HepG2 (cell line): ENCODE measurements around the gene B3GNT9. TPM values are rescaled to one million over a fixed set of nuclear protein-coding genes. Genes with fewer than 3 reads are reported as not detected.

Source experiments
- AKAP8 ChIP-seq: sonication (generic); formaldehyde crosslinking; IDR thresholded peaks from 2 replicates; pipeline ENCODE4 v1.5.1; 2020; ENCODE audit warnings: mild to moderate bottlenecking, missing genetic modification reagents
- CREB1 ChIP-seq, 2 experiments: fragments of 450-650 bp in 1 of 2; IDR thresholded peaks; 2 replicates each; pipeline ENCODE4 v1.6.1; 2016 to 2017; ENCODE audit warnings: control low read depth in 1 of 2, mild to moderate bottlenecking in 1 of 2, missing compliant biosample characterization in 1 of 2, missing genetic modification characterization in 1 of 2
- MIXL1 ChIP-seq: IDR thresholded peaks from 2 replicates; pipeline ENCODE4 v1.6.1; 2016
- MXD4 ChIP-seq: IDR thresholded peaks from 2 replicates; pipeline ENCODE4 v1.6.1; 2016; ENCODE audit warnings: mild to moderate bottlenecking, missing biosample characterization, missing genetic modification reagents
- NKX3-1 ChIP-seq: sonication (generic); formaldehyde crosslinking; IDR thresholded peaks from 2 replicates; pipeline ENCODE4 v1.5.0; 2020; ENCODE audit warnings: missing genetic modification reagents
- PLRG1 ChIP-seq: fragments of 450-650 bp; conservative IDR thresholded peaks from 2 replicates; pipeline ENCODE4 v1.6.1; 2016
- RCOR2 ChIP-seq: IDR thresholded peaks from 2 replicates; pipeline ENCODE4 v1.6.1; 2016; ENCODE audit warnings: missing biosample characterization, missing genetic modification reagents
- SALL1 ChIP-seq: sonication (generic); formaldehyde crosslinking; IDR thresholded peaks from 2 replicates; pipeline ENCODE4 v1.8.0; 2022; ENCODE audit warnings: mild to moderate bottlenecking, missing genetic modification reagents
- SIX1 ChIP-seq: sonication (generic); formaldehyde crosslinking; IDR thresholded peaks from 2 replicates; pipeline ENCODE4 v1.4.0; 2020; ENCODE audit warnings: missing genetic modification reagents, borderline replicate concordance
- SP1 ChIP-seq, 2 experiments: fragments of 450-650 bp in 1 of 2; sonication (generic) in 1 of 2; formaldehyde crosslinking in 1 of 2; IDR thresholded peaks; 2 replicates each; pipeline versions ENCODE4 v1.4.0 to v1.6.1; 2016 to 2020; ENCODE audit warnings: missing genetic modification reagents in 1 of 2
- STAT5B ChIP-seq: sonication (generic); formaldehyde crosslinking; IDR thresholded peaks from 2 replicates; pipeline ENCODE4 v1.4.0; 2020; ENCODE audit warnings: missing genetic modification reagents
- ZFP37 ChIP-seq: sonication (generic); formaldehyde crosslinking; IDR thresholded peaks from 2 replicates; pipeline ENCODE4 v1.4.0; 2020; ENCODE audit warnings: missing genetic modification reagents, borderline replicate concordance
- ZFX ChIP-seq: sonication (generic); formaldehyde crosslinking; IDR thresholded peaks from 2 replicates; pipeline ENCODE4 v1.4.0; 2020; ENCODE audit warnings: mild to moderate bottlenecking, low read depth, missing genetic modification reagents, moderate library complexity
- ZNF619 ChIP-seq: sonication (generic); formaldehyde crosslinking; IDR thresholded peaks from 2 replicates; pipeline ENCODE4 v1.4.0; 2020; ENCODE audit warnings: mild to moderate bottlenecking, missing genetic modification reagents
- ZSCAN31 ChIP-seq: sonication (generic); formaldehyde crosslinking; IDR thresholded peaks from 2 replicates; pipeline ENCODE4 v1.5.0; 2020; ENCODE audit warnings: low read depth, mild to moderate bottlenecking, missing genetic modification reagents
- polyA plus RNA-seq, 8 experiments: library from polyadenylated mRNA; depleted of rRNA in 3 of 8; stranded (reverse) in 7 of 8; unstranded in 1 of 8; fragments of >200 nt; fragmentation: Illumina TruSeq in 4 of 8; extraction: Trizol in 4 of 8; gene quantifications; 2 replicates each; pipeline versions ENCODE4 v1.2.1 to v1.2.3, GENCODE V29; 2011 to 2016; ENCODE audit warnings: low read depth in 4 of 8, missing spikeins in 1 of 8, mixed read lengths in 1 of 8; ENCODE audit not compliant: insufficient read depth in 1 of 8
- total RNA-seq, 5 experiments: library from RNA; depleted of rRNA; stranded (reverse); fragments of >200 nt; fragmentation: Illumina TruSeq; extraction: Trizol; gene quantifications; 2 replicates each; pipeline ENCODE4 v1.2.3, GENCODE V29; 2016; ENCODE audit warnings: low read depth in 1 of 5
- TF ChIP-seq, protein P1 (sequence below): sonication (generic); formaldehyde crosslinking; IDR thresholded peaks from 2 replicates; pipeline ENCODE4 v1.8.1; 2023; ENCODE audit warnings: mild to moderate bottlenecking, missing genetic modification reagents
- TF ChIP-seq, protein P2 (sequence below): sonication (generic); formaldehyde crosslinking; IDR thresholded peaks from 2 replicates; pipeline ENCODE4 v1.8.1; 2023; ENCODE audit warnings: mild to moderate bottlenecking, missing genetic modification reagents, borderline replicate concordance
- TF ChIP-seq, protein P3 (sequence below): sonication (generic); formaldehyde crosslinking; conservative IDR thresholded peaks from 2 replicates; pipeline ENCODE4 v1.4.0; 2020; ENCODE audit warnings: missing genetic modification reagents
- TF ChIP-seq, protein P4 (sequence below): sonication (generic); formaldehyde crosslinking; IDR thresholded peaks from 2 replicates; pipeline ENCODE4 v1.5.0; 2020; ENCODE audit warnings: missing genetic modification reagents
- TF ChIP-seq, protein P5 (sequence below): sonication (generic); formaldehyde crosslinking; IDR thresholded peaks from 2 replicates; pipeline ENCODE4 v1.5.1; 2020; ENCODE audit warnings: mild to moderate bottlenecking, missing genetic modification reagents, moderate library complexity

B3GNT9 gene
- total and polyA plus RNA-seq, 2 of the 13 experiments (the other 11 are each of a cell fraction or from before 2014, with no cell fraction given), result 1.5 to 3.1 TPM

DNA sequence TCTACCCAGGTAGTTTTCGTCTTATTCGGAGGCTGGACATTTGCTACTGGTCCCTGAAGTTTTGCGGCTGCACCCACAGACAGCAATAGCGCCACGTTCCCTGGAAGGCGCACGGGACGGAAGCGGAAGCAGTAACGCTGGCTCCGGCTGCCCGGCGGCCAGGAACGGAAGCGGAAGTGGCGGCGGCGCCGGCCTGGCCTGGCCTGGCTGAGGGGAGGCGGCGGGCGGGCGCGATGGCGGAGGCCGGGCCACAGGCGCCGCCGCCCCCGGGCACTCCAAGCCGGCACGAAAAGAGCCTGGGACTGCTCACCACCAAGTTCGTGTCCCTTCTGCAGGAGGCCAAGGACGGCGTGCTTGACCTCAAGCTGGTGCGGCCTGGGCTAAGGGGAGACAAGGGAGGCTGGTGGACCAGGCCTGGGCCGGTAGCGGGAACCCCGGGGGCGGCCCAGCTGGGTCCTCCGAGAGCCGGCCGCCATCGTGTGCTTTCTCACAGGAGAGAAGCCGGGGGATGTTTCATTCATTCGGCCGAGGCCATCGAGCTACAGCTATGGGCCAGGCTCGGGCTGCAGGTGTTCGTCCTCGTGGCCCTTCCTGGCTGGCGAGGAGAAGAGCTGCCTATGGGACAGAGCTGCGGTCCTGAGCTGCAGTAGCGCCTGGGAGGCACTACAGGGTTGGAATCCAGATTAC is 41.3 kb upstream of the B3GNT9 start, which contains the start of gene E2F4 (continued):
- TF ChIP-seq, protein P1, sequence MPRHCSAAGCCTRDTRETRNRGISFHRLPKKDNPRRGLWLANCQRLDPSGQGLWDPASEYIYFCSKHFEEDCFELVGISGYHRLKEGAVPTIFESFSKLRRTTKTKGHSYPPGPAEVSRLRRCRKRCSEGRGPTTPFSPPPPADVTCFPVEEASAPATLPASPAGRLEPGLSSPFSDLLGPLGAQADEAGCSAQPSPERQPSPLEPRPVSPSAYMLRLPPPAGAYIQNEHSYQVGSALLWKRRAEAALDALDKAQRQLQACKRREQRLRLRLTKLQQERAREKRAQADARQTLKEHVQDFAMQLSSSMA, result no peak; the same call in 1 of the 2 replicates
- TF ChIP-seq AKAP8 (CRISPR knock-in tag) (peak; percentile 89), MIXL1 (CRISPR knock-in tag) (peak; percentile 76; the same call in 1 of the 2 replicates), NKX3-1 (CRISPR knock-in tag) (peak; percentile 71; the same call in 1 of the 2 replicates), SALL1 (peak; percentile 84), ZFP37 (0 out of 2 replicates have a peak, but pooled peaks have one; percentile 6), PLRG1 (no peak), ZFX (CRISPR knock-in tag) (peak; percentile 99), CREB1 (IDR thresholded peaks at IDR 0.05) (0 out of 2 replicates have a peak, but pooled peaks have one; percentile 46), CREB1 (CRISPR knock-in tag; IDR thresholded peaks at IDR 0.05) (no peak), MXD4 (CRISPR knock-in tag) (no peak), RCOR2 (CRISPR knock-in tag) (no peak), ZNF619 (CRISPR knock-in tag) (no peak), STAT5B (CRISPR knock-in tag) (peak; percentile 6; the same call in 1 of the 2 replicates), SIX1 (CRISPR knock-in tag) (no peak), SP1 (IDR thresholded peaks at IDR 0.05) (no peak), SP1 (CRISPR knock-in tag; IDR thresholded peaks at IDR 0.05) (peak; percentile 34; the same call in 1 of the 2 replicates), ZSCAN31 (peak; percentile 66; the same call in 1 of the 2 replicates)
- TF ChIP-seq, protein P2, sequence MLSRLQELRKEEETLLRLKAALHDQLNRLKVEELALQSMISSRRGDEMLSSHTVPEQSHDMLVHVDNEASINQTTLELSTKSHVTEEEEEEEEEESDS (CRISPR knock-in tag), result no peak
- TF ChIP-seq, protein P3, sequence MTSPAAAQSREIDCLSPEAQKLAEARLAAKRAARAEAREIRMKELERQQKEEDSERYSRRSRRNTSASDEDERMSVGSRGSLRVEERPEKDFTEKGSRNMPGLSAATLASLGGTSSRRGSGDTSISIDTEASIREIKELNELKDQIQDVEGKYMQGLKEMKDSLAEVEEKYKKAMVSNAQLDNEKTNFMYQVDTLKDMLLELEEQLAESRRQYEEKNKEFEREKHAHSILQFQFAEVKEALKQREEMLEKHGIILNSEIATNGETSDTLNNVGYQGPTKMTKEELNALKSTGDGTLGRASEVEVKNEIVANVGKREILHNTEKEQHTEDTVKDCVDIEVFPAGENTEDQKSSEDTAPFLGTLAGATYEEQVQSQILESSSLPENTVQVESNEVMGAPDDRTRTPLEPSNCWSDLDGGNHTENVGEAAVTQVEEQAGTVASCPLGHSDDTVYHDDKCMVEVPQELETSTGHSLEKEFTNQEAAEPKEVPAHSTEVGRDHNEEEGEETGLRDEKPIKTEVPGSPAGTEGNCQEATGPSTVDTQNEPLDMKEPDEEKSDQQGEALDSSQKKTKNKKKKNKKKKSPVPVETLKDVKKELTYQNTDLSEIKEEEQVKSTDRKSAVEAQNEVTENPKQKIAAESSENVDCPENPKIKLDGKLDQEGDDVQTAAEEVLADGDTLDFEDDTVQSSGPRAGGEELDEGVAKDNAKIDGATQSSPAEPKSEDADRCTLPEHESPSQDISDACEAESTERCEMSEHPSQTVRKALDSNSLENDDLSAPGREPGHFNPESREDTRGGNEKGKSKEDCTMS, result 0 out of 2 replicates have a peak, but pooled peaks have one; percentile 8
- TF ChIP-seq, protein P4, sequence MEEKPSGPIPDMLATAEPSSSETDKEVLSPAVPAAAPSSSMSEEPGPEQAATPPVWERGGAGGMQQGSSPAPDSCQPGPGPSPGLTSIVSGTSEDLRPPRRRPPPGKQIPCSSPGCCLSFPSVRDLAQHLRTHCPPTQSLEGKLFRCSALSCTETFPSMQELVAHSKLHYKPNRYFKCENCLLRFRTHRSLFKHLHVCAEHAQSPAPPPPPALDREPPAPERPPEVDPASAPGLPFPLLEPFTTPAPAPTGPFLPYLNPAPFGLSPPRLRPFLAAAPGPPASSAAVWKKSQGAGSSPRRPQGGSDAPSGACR (CRISPR knock-in tag), result 0 out of 2 replicates have a peak, but pooled peaks have one; percentile 29
- TF ChIP-seq, protein P5, sequence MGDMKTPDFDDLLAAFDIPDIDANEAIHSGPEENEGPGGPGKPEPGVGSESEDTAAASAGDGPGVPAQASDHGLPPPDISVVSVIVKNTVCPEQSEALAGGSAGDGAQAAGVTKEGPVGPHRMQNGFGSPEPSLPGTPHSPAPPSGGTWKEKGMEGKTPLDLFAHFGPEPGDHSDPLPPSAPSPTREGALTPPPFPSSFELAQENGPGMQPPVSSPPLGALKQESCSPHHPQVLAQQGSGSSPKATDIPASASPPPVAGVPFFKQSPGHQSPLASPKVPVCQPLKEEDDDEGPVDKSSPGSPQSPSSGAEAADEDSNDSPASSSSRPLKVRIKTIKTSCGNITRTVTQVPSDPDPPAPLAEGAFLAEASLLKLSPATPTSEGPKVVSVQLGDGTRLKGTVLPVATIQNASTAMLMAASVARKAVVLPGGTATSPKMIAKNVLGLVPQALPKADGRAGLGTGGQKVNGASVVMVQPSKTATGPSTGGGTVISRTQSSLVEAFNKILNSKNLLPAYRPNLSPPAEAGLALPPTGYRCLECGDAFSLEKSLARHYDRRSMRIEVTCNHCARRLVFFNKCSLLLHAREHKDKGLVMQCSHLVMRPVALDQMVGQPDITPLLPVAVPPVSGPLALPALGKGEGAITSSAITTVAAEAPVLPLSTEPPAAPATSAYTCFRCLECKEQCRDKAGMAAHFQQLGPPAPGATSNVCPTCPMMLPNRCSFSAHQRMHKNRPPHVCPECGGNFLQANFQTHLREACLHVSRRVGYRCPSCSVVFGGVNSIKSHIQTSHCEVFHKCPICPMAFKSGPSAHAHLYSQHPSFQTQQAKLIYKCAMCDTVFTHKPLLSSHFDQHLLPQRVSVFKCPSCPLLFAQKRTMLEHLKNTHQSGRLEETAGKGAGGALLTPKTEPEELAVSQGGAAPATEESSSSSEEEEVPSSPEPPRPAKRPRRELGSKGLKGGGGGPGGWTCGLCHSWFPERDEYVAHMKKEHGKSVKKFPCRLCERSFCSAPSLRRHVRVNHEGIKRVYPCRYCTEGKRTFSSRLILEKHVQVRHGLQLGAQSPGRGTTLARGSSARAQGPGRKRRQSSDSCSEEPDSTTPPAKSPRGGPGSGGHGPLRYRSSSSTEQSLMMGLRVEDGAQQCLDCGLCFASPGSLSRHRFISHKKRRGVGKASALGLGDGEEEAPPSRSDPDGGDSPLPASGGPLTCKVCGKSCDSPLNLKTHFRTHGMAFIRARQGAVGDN (CRISPR knock-in tag), result peak; percentile 84
